Neural cell (in vitro differentiated cells): ENCODE measurements around the gene TEKT2. TPM values are rescaled to one million over a fixed set of nuclear protein-coding genes. Genes with fewer than 3 reads are reported as not detected.

ENCODE experiments used
- H2AFZ ChIP-seq: fragments of 200-600, 300-800 bp; sonication (generic), shearing (Covaris generic); 2 replicates; pipeline ENCODE4 v1.6.0; 2014; ENCODE audit warnings: low read depth, mild to moderate bottlenecking, antibody characterized with exemption, low read length, moderate library complexity
- H3F3A ChIP-seq: fragments of 200-600 bp; shearing (Covaris generic); 2 replicates; pipeline ENCODE4 v1.6.1; 2016; ENCODE audit warnings: mild to moderate bottlenecking, moderate library complexity, mixed read lengths, antibody characterized with exemption, low read length; ENCODE audit not compliant: insufficient read depth, poor library complexity, severe bottlenecking
- H3K27ac ChIP-seq: fragments of 200-600, 300-800 bp; sonication (generic), shearing (Covaris generic); 2 replicates; pipeline ENCODE4 v1.5.1; 2014; ENCODE audit warnings: mild to moderate bottlenecking, low read length, moderate library complexity
- H3K27me3 ChIP-seq: fragments of 300-800, 200-600 bp; sonication (generic), shearing (Covaris generic); 2 replicates; pipeline ENCODE4 v1.6.0; 2014; ENCODE audit warnings: mild to moderate bottlenecking, low read depth, low read length, moderate library complexity; ENCODE audit not compliant: insufficient read depth
- H3K36me3 ChIP-seq: fragments of 300-800, 200-600 bp; sonication (generic), shearing (Covaris generic); 2 replicates; pipeline ENCODE4 v1.5.1; 2014; ENCODE audit warnings: mild to moderate bottlenecking, antibody characterized with exemption, low read length, moderate library complexity; ENCODE audit not compliant: insufficient read depth
- H3K4me2 ChIP-seq: fragments of 300-800, 200-600 bp; sonication (generic), shearing (Covaris generic); 2 replicates; pipeline ENCODE4 v1.6.0; 2014; ENCODE audit warnings: mild to moderate bottlenecking, low read length
- H3K4me3 ChIP-seq: fragments of 300-800, 200-600 bp; sonication (generic), shearing (Covaris generic); 2 replicates; pipeline ENCODE4 v1.5.1; 2014; ENCODE audit warnings: mild to moderate bottlenecking, low read length, moderate library complexity
- H3K79me2 ChIP-seq: fragments of 200-600 bp; shearing (Covaris generic); replicated peaks from 2 replicates; pipeline ENCODE4 v1.6.0; 2014; ENCODE audit warnings: mild to moderate bottlenecking, low read length, moderate library complexity; ENCODE audit not compliant: insufficient read depth
- H3K9ac ChIP-seq: fragments of 300-800, 200-600 bp; sonication (generic), shearing (Covaris generic); 2 replicates; pipeline ENCODE4 v1.6.1; 2016; ENCODE audit warnings: mild to moderate bottlenecking, low read length, mixed read lengths
- H3K9me2 ChIP-seq: fragments of 200-600 bp; shearing (Covaris generic); 2 replicates; pipeline ENCODE4 v1.6.1; 2016; ENCODE audit warnings: mild to moderate bottlenecking, low read length, mixed read lengths; ENCODE audit not compliant: insufficient read depth
- H3K9me3 ChIP-seq: fragments of 200-600, 300-800 bp; sonication (generic), shearing (Covaris generic); 2 replicates; pipeline ENCODE4 v1.6.1; 2016; ENCODE audit warnings: mild to moderate bottlenecking, mixed run types, low read length, moderate library complexity, mixed read lengths
- H4K20me1 ChIP-seq: fragments of 200-600 bp; shearing (Covaris generic); 2 replicates; pipeline ENCODE4 v1.6.1; 2016; ENCODE audit warnings: mild to moderate bottlenecking, mixed run types; ENCODE audit not compliant: insufficient read depth
- EP300 ChIP-seq: fragments of 450-650 bp; conservative IDR thresholded peaks from 2 replicates; pipeline ENCODE4 v1.6.1; 2014; ENCODE audit warnings: antibody characterized with exemption, mild to moderate bottlenecking, moderate library complexity; ENCODE audit not compliant: poor library complexity, severe bottlenecking
- EZH2 ChIP-seq: fragments of 200-600, 300-800 bp; shearing (Covaris generic), sonication (generic); IDR thresholded peaks from 2 replicates; pipeline ENCODE4 v1.6.1; 2014; ENCODE audit warnings: antibody characterized with exemption, low read length, borderline replicate concordance, mild to moderate bottlenecking; ENCODE audit not compliant: insufficient read depth, poor library complexity, severe bottlenecking
- MXI1 ChIP-seq: fragments of 450-650 bp; conservative IDR thresholded peaks from 2 replicates; pipeline ENCODE4 v1.6.1; 2014; ENCODE audit warnings: antibody characterized with exemption, mild to moderate bottlenecking; ENCODE audit not compliant: poor library complexity, severe bottlenecking
- POLR2AphosphoS5 ChIP-seq: IDR thresholded peaks from 2 replicates; pipeline ENCODE4 v1.6.1; 2012
- RAD21 ChIP-seq: fragments of 450-650 bp; conservative IDR thresholded peaks from 2 replicates; pipeline ENCODE4 v1.6.1; 2014; ENCODE audit warnings: antibody characterized with exemption, mild to moderate bottlenecking, moderate library complexity
- SMC3 ChIP-seq: fragments of 450-650 bp; conservative IDR thresholded peaks from 2 replicates; pipeline ENCODE4 v1.6.1; 2014; ENCODE audit warnings: antibody characterized with exemption, mild to moderate bottlenecking, moderate library complexity; ENCODE audit not compliant: poor library complexity
- TAF1 ChIP-seq: IDR thresholded peaks from 2 replicates; pipeline ENCODE4 v1.6.1; 2012; ENCODE audit warnings: low read depth
- polyA plus RNA-seq: library from polyadenylated mRNA; depleted of rRNA; stranded (reverse); fragments of >200 nt; gene quantifications from 2 replicates; pipeline ENCODE4 v1.2.3, GENCODE V29; 2014
- TF ChIP-seq, protein P1 (sequence below): IDR thresholded peaks from 2 replicates; pipeline ENCODE4 v1.6.1; 2012; ENCODE audit warnings: borderline replicate concordance
- TF ChIP-seq, protein P2 (sequence below): fragments of 450-650 bp; IDR thresholded peaks from 2 replicates; pipeline ENCODE4 v1.5.1; 2014; ENCODE audit warnings: antibody characterized with exemption, mild to moderate bottlenecking, moderate library complexity; ENCODE audit not compliant: poor library complexity, severe bottlenecking

Gene TEKT2
- polyA plus RNA-seq, 1 donor from 2014 or later = 32.1 TPM

DNA sequence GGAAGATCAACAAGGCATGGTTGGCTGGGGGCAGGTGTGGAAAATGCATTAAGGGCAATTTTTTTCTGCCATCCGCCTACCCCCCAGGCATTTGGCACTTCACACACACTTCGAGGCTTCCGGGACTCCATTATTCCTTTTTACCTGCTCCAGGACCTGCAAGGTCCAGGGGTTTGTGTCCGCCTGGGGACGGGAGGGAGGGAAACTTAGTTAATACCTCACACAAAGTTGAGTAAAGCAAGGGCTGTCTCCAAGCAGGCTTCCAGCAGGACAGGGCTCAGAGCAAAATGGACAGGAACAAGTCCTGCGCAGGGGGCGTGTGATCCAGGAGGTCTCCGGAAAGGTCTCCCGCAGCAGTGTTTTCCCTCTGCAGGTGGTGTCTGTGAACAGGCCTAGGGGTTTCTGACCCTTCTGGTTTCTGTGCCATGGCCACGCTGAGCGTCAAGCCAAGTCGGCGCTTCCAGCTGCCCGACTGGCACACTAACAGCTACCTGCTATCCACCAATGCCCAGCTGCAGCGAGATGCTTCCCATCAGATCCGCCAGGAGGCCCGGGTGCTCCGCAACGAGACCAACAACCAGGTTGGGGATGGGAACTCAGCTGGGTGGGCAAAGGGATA is 712 bp downstream of the TEKT2 start:
- H2AFZ ChIP-seq = peak overlapping the region; percentile 83

DNA sequence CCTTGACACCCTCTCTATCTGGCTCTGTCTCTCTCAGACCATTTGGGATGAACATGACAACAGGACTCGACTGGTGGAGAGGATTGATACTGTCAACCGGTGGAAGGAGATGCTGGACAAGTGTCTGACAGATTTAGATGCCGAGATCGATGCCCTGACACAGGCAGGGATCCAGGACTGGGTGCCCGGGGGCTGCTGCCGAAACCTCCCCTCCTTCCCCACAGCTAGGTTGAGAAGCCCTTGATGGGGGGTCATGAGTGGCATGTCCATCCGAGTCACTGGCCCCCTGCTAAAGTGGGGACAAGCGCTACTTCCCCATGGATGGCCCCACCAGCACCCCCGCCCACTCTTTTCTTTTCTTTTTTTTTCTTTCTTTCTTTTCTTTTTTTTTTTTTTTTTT is 1.2 kb downstream of the TEKT2 start:
- Histone ChIP-seq H3K79me2 (peaks cover 9% of the 10 kb centered on the region), H3F3A (no peaks in the 10 kb centered on the region), H2AFZ (no peak overlapping the region), H3K9ac (peak overlapping the region; percentile 82), H3K9me2 (no peaks in the 10 kb centered on the region), H3K9me3 (no peaks in the 10 kb centered on the region), H4K20me1 (no peaks in the 10 kb centered on the region), H3K27me3 (no peaks in the 10 kb centered on the region), H3K27ac (no peak overlapping the region), H3K4me3 (peak overlapping the region; percentile 80), H3K4me2 (no peak overlapping the region), H3K36me3 (no peaks in the 10 kb centered on the region)
- TF ChIP-seq POLR2AphosphoS5 = no peak
- TF ChIP-seq SMC3 = no peak
- no peak for TF ChIP-seq EP300
- TF ChIP-seq, protein P1, sequence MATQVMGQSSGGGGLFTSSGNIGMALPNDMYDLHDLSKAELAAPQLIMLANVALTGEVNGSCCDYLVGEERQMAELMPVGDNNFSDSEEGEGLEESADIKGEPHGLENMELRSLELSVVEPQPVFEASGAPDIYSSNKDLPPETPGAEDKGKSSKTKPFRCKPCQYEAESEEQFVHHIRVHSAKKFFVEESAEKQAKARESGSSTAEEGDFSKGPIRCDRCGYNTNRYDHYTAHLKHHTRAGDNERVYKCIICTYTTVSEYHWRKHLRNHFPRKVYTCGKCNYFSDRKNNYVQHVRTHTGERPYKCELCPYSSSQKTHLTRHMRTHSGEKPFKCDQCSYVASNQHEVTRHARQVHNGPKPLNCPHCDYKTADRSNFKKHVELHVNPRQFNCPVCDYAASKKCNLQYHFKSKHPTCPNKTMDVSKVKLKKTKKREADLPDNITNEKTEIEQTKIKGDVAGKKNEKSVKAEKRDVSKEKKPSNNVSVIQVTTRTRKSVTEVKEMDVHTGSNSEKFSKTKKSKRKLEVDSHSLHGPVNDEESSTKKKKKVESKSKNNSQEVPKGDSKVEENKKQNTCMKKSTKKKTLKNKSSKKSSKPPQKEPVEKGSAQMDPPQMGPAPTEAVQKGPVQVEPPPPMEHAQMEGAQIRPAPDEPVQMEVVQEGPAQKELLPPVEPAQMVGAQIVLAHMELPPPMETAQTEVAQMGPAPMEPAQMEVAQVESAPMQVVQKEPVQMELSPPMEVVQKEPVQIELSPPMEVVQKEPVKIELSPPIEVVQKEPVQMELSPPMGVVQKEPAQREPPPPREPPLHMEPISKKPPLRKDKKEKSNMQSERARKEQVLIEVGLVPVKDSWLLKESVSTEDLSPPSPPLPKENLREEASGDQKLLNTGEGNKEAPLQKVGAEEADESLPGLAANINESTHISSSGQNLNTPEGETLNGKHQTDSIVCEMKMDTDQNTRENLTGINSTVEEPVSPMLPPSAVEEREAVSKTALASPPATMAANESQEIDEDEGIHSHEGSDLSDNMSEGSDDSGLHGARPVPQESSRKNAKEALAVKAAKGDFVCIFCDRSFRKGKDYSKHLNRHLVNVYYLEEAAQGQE = no peak
- no peak for TF ChIP-seq MXI1
- TF ChIP-seq, protein P2, sequence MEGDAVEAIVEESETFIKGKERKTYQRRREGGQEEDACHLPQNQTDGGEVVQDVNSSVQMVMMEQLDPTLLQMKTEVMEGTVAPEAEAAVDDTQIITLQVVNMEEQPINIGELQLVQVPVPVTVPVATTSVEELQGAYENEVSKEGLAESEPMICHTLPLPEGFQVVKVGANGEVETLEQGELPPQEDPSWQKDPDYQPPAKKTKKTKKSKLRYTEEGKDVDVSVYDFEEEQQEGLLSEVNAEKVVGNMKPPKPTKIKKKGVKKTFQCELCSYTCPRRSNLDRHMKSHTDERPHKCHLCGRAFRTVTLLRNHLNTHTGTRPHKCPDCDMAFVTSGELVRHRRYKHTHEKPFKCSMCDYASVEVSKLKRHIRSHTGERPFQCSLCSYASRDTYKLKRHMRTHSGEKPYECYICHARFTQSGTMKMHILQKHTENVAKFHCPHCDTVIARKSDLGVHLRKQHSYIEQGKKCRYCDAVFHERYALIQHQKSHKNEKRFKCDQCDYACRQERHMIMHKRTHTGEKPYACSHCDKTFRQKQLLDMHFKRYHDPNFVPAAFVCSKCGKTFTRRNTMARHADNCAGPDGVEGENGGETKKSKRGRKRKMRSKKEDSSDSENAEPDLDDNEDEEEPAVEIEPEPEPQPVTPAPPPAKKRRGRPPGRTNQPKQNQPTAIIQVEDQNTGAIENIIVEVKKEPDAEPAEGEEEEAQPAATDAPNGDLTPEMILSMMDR = no peak
- TF ChIP-seq EZH2 = no peak
- no peak for TF ChIP-seq RAD21
- TF ChIP-seq TAF1 = no peak

More for the DNA sequence above, 712 bp downstream of the TEKT2 start:
- Histone ChIP-seq H3K9me2 (no peaks in the 10 kb centered on the region), H4K20me1 (no peaks in the 10 kb centered on the region), H3K36me3 (no peaks in the 10 kb centered on the region), H3K27ac (peak overlapping the region; percentile 52), H3K4me2 (peak overlapping the region; percentile 48), H3K4me3 (peak overlapping the region; percentile 80), H3K27me3 (no peaks in the 10 kb centered on the region), H3F3A (no peaks in the 10 kb centered on the region), H3K79me2 (peaks cover 5% of the 10 kb centered on the region), H3K9me3 (no peaks in the 10 kb centered on the region), H3K9ac (peak overlapping the region; percentile 82)
- TF ChIP-seq MXI1 (no peak), POLR2AphosphoS5 (no peak), SMC3 (no peak), RAD21 (no peak), TAF1 (no peak), EP300 (no peak), EZH2 (no peak)
- TF ChIP-seq, protein P2 = no peak
- TF ChIP-seq, protein P1 = no peak
